HEK293 (cell line): ENCODE measurements around the gene CACNB4.

ENCODE experiments used
- CTCF ChIA-PET: fragments of 350-600 bp; formaldehyde crosslinking; extraction: SDS; loops from one replicate; lab custom pipeline; 2021; ENCODE audit warnings: antibody characterized with exemption; lab: Yijun Ruan, JAX
- POLR2A ChIA-PET: fragments of 300-600 bp; formaldehyde crosslinking; extraction: SDS; loops from one replicate; lab custom pipeline; 2020; ENCODE audit warnings: antibody characterized with exemption, inconsistent platforms; lab: Yijun Ruan, JAX
- H3K27ac ChIP-seq: fragments of 200-500 bp; sonication (Bioruptor generic); 2 replicates; pipeline ENCODE4 v1.5.1; 2014; ENCODE audit warnings: low read depth, low read length, control low read depth, inconsistent platforms; ENCODE audit errors: extremely low read depth
- H3K36me3 ChIP-seq, 2 experiments: fragments of 200-500 bp in 1 of 2; sonication (Bioruptor generic) in 1 of 2; 1 replicate in 1 of 2; 2 replicates in 1 of 2; pipeline ENCODE4 v1.5.1; 2014 to 2017; ENCODE audit warnings: inconsistent platforms in 2 of 2, low read length in 2 of 2; ENCODE audit not compliant: control insufficient read depth in 2 of 2, insufficient read depth in 1 of 2
- H3K4me1 ChIP-seq: fragments of 200-500 bp; sonication (Bioruptor generic); 2 replicates; pipeline ENCODE4 v1.5.1; 2014; ENCODE audit warnings: mild to moderate bottlenecking, low read length, inconsistent platforms; ENCODE audit not compliant: control insufficient read depth, insufficient read depth
- H3K4me3 ChIP-seq: 2 replicates; pipeline ENCODE4 v1.5.1; 2011; ENCODE audit warnings: low read depth, mild to moderate bottlenecking, control low read depth, low read length, moderate library complexity
- H3K9me3 ChIP-seq: fragments of 200-500 bp; sonication (Bioruptor generic); 2 replicates; pipeline ENCODE4 v1.5.1; 2014; ENCODE audit warnings: low read depth, low read length, inconsistent platforms; ENCODE audit not compliant: control insufficient read depth, insufficient read depth
- GLI4 ChIP-seq: fragments of 450-650 bp; formaldehyde crosslinking; IDR thresholded peaks from 2 replicates; pipeline ENCODE4 v1.5.1; 2016; ENCODE audit warnings: missing biosample characterization, missing genetic modification characterization
- KLF1 ChIP-seq: fragments of 450-650 bp; formaldehyde crosslinking; IDR thresholded peaks from 2 replicates; pipeline ENCODE4 v1.5.1; 2016; ENCODE audit warnings: missing biosample characterization, missing genetic modification characterization
- SP3 ChIP-seq: fragments of 450-650 bp; formaldehyde crosslinking; IDR thresholded peaks from 2 replicates; pipeline ENCODE4 v1.5.1; 2016; ENCODE audit warnings: missing biosample characterization, missing genetic modification characterization
- TCF7L2 ChIP-seq: IDR thresholded peaks from 2 replicates; pipeline ENCODE4 v1.6.1; 2011; ENCODE audit warnings: low read depth, mild to moderate bottlenecking, inconsistent platforms, low read length, moderate library complexity, borderline replicate concordance
- YY2 ChIP-seq: fragments of 450-650 bp; formaldehyde crosslinking; IDR thresholded peaks from 2 replicates; pipeline ENCODE4 v1.5.1; 2016; ENCODE audit warnings: missing biosample characterization, missing genetic modification characterization
- ZBTB20 ChIP-seq: fragments of 450-650 bp; formaldehyde crosslinking; IDR thresholded peaks from 2 replicates; pipeline ENCODE4 v1.5.1; 2016; ENCODE audit warnings: missing biosample characterization, missing genetic modification characterization
- ZBTB21 ChIP-seq: fragments of 450-650 bp; formaldehyde crosslinking; IDR thresholded peaks from 2 replicates; pipeline ENCODE4 v1.5.1; 2017; ENCODE audit warnings: missing biosample characterization, missing genetic modification characterization
- ZBTB48 ChIP-seq: fragments of 450-650 bp; formaldehyde crosslinking; IDR thresholded peaks from 2 replicates; pipeline ENCODE4 v1.5.1; 2016; ENCODE audit warnings: missing biosample characterization, missing genetic modification characterization
- ZFP3 ChIP-seq: fragments of 450-650 bp; formaldehyde crosslinking; IDR thresholded peaks from 2 replicates; pipeline ENCODE4 v1.5.1; 2016; ENCODE audit warnings: low read depth, missing biosample characterization, missing genetic modification characterization
- ZNF18 ChIP-seq: fragments of 450-650 bp; formaldehyde crosslinking; IDR thresholded peaks from 2 replicates; pipeline ENCODE4 v1.5.1; 2016; ENCODE audit warnings: missing biosample characterization, missing genetic modification characterization
- ZNF2 ChIP-seq: fragments of 450-650 bp; formaldehyde crosslinking; IDR thresholded peaks from 2 replicates; pipeline ENCODE4 v1.5.1; 2016; ENCODE audit warnings: missing biosample characterization, missing genetic modification characterization
- ZNF223 ChIP-seq: fragments of 450-650 bp; formaldehyde crosslinking; IDR thresholded peaks from 2 replicates; pipeline ENCODE4 v1.5.1; 2016; ENCODE audit warnings: missing biosample characterization, missing genetic modification characterization
- ZNF23 ChIP-seq: fragments of 450-650 bp; formaldehyde crosslinking; IDR thresholded peaks from 2 replicates; pipeline ENCODE4 v1.5.1; 2016; ENCODE audit warnings: missing biosample characterization, missing genetic modification characterization, borderline replicate concordance
- ZNF292 ChIP-seq: fragments of 450-650 bp; formaldehyde crosslinking; IDR thresholded peaks from 2 replicates; pipeline ENCODE4 v1.5.1; 2016; ENCODE audit warnings: low read depth, missing biosample characterization, missing genetic modification characterization, borderline replicate concordance
- ZNF398 ChIP-seq: fragments of 450-650 bp; formaldehyde crosslinking; IDR thresholded peaks from 2 replicates; pipeline ENCODE4 v1.5.1; 2017; ENCODE audit warnings: missing biosample characterization, missing genetic modification characterization
- ZNF404 ChIP-seq: fragments of 450-650 bp; formaldehyde crosslinking; IDR thresholded peaks from 2 replicates; pipeline ENCODE4 v1.5.1; 2017; ENCODE audit warnings: missing biosample characterization, missing genetic modification characterization
- ZNF426 ChIP-seq: fragments of 450-650 bp; formaldehyde crosslinking; IDR thresholded peaks from 2 replicates; pipeline ENCODE4 v1.5.1; 2017; ENCODE audit warnings: missing biosample characterization, missing genetic modification characterization, mild to moderate bottlenecking, inconsistent platforms, moderate library complexity
- ZNF530 ChIP-seq: fragments of 450-650 bp; formaldehyde crosslinking; IDR thresholded peaks from 2 replicates; pipeline ENCODE4 v1.5.1; 2016; ENCODE audit warnings: low read depth, missing biosample characterization, missing genetic modification characterization
- ZNF629 ChIP-seq: fragments of 450-650 bp; formaldehyde crosslinking; IDR thresholded peaks from 2 replicates; pipeline ENCODE4 v1.5.1; 2017; ENCODE audit warnings: missing biosample characterization, missing genetic modification characterization
- ZSCAN4 ChIP-seq: fragments of 450-650 bp; formaldehyde crosslinking; IDR thresholded peaks from 2 replicates; pipeline ENCODE4 v1.5.1; 2017; ENCODE audit warnings: missing biosample characterization, missing genetic modification characterization
- TF ChIP-seq, protein P1 (sequence below): fragments of 450-650 bp; formaldehyde crosslinking; IDR thresholded peaks from 2 replicates; pipeline ENCODE4 v1.5.1; 2016; ENCODE audit warnings: missing biosample characterization, missing genetic modification characterization, low read depth

Gene CACNB4

DNA sequence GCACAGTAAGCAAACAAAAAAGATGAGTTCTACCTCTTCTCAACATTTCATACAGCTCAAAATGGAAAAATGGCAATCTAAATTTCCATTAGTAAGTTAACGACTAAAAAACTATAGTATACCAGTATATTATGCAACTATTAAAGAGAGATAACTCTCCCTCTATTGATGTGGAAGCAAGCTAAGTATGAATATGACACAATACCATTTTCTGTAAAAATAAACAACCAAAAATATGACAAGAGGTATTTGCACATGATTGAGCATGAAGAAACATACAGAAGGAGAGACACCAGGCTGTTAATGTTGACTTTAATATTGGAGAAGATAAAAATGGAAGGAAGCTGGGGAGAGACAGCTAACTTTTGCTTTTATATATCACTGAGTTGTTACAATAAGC, 167.1 kb downstream of the CACNB4 start:
- CTCF ChIA-PET, result interaction anchor here (0.6 to 1.6 kb wide), 4 partner anchors 16 to 748 kb away, joined by 3 to 4 read pairs (median 3); no protein-coding TSS in a partner anchor

DNA sequence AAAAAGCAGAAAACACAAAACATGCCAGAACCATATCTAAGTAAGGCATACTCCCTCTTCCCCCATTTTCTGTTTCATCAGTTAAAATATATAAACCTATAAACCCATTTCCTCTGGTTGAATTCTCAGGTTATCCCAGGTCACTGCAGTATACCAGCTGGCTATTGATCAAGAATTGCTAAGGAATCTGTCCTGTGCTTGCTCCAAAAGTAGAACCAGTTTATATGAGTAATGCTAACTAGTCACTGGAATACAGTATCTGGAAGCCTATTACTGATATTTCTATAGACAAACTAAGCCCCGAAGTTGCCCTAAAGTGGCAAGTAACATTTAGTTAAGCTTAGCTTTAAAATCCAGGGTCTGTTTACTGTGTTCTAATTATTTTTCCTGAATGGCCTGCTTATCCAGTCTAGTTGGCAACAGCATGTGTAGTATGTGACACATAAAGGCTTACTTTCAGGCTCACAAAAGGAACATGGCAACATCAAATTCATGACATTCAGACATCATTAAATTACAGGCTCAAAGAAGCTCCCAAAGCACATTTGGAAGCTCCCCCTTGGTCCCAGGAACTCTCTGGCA, 167.7 kb downstream of the CACNB4 start:
- no peak overlapping the region for H3K4me3 ChIP-seq
- TF ChIP-seq ZFP3 (tag by site-specific recombination) (no peak), ZNF23 (tag by site-specific recombination) (no peak), ZNF530 (tag by site-specific recombination) (no peak), GLI4 (tag by site-specific recombination) (no peak), KLF1 (tag by site-specific recombination) (no peak), ZSCAN4 (tag by site-specific recombination) (no peak), ZNF18 (tag by site-specific recombination) (no peak), ZNF629 (no peak), SP3 (tag by site-specific recombination) (no peak), ZBTB20 (no peak), ZNF292 (tag by site-specific recombination) (no peak), ZNF404 (no peak), ZNF2 (tag by site-specific recombination) (no peak), ZNF398 (tag by site-specific recombination) (no peak), ZNF426 (tag by site-specific recombination) (no peak), ZBTB48 (tag by site-specific recombination) (no peak), YY2 (tag by site-specific recombination) (no peak), ZBTB21 (tag by site-specific recombination) (no peak)
- TF ChIP-seq, protein P1, sequence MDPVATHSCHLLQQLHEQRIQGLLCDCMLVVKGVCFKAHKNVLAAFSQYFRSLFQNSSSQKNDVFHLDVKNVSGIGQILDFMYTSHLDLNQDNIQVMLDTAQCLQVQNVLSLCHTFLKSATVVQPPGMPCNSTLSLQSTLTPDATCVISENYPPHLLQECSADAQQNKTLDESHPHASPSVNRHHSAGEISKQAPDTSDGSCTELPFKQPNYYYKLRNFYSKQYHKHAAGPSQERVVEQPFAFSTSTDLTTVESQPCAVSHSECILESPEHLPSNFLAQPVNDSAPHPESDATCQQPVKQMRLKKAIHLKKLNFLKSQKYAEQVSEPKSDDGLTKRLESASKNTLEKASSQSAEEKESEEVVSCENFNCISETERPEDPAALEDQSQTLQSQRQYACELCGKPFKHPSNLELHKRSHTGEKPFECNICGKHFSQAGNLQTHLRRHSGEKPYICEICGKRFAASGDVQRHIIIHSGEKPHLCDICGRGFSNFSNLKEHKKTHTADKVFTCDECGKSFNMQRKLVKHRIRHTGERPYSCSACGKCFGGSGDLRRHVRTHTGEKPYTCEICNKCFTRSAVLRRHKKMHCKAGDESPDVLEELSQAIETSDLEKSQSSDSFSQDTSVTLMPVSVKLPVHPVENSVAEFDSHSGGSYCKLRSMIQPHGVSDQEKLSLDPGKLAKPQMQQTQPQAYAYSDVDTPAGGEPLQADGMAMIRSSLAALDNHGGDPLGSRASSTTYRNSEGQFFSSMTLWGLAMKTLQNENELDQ (tag by site-specific recombination), result no peak
- CTCF ChIA-PET, result interaction anchor here (0.6 to 1.6 kb wide), 3 partner anchors 17 to 41 kb away, joined by 3 to 4 read pairs (median 3); no protein-coding TSS in a partner anchor
- no peak overlapping the region for H3K27ac ChIP-seq
- POLR2A ChIA-PET, result no interaction called here
- no peaks in the 10 kb centered on the region for H3K9me3 ChIP-seq
- no peaks in the 10 kb centered on the region for H3K36me3 ChIP-seq
- H3K4me1 ChIP-seq, result no peaks in the 10 kb centered on the region

More for the DNA sequence above, 167.1 kb downstream of the CACNB4 start:
- H3K4me3 ChIP-seq, result no peak overlapping the region
- TF ChIP-seq ZNF223 (tag by site-specific recombination) (no peak), TCF7L2 (no peak)
- H3K27ac ChIP-seq, result no peak overlapping the region
- no peaks in the 10 kb centered on the region for H3K36me3 ChIP-seq
- POLR2A ChIA-PET, result no interaction called here
- H3K9me3 ChIP-seq, result no peaks in the 10 kb centered on the region
- no peaks in the 10 kb centered on the region for H3K4me1 ChIP-seq
